SK-N-SH (cell line): ENCODE data around the gene KRT74. TPM values are rescaled to one million over a fixed set of nuclear protein-coding genes. Genes with fewer than 3 reads are reported as not detected.

Experiments used
- CTCF ChIA-PET: fragments of 300-600, 350-600 bp; formaldehyde crosslinking; extraction: SDS; loops from one replicate; lab custom pipeline; 2021; lab: Yijun Ruan, JAX
- POLR2A ChIA-PET: fragments of 350-600 bp; sonication (Branson Sonifier 250); formaldehyde crosslinking; extraction: SDS; loops from one replicate; lab custom pipeline; 2020; ENCODE audit warnings: antibody characterized with exemption, inconsistent platforms; lab: Yijun Ruan, JAX
- DNase-seq: peaks from one replicate; pipeline ENCODE4 v3.0.0; 2012
- H2AFZ ChIP-seq: fragments of 200-600 bp; sonication (generic); 2 replicates; pipeline ENCODE4 v1.8.1; 2016; ENCODE audit warnings: antibody characterized with exemption, mild to moderate bottlenecking, low read depth
- H3F3A ChIP-seq: fragments of 200-600 bp; sonication (generic); replicated peaks from 2 replicates; pipeline ENCODE3; 2016; ENCODE audit warnings: antibody characterized with exemption, mild to moderate bottlenecking; ENCODE audit not compliant: insufficient read depth
- H3K27ac ChIP-seq, 2 experiments: fragments of 200-500 bp in 1 of 2; fragments of 200-600 bp in 1 of 2; sonication (Bioruptor generic) in 1 of 2; sonication (generic), shearing (Covaris generic) in 1 of 2; 2 replicates each; pipeline versions ENCODE4 v1.5.1 to v1.6.1; 2014 to 2016; ENCODE audit warnings: low read depth in 2 of 2, inconsistent platforms in 1 of 2, low read length in 1 of 2, mild to moderate bottlenecking in 1 of 2, mixed read lengths in 1 of 2
- H3K27me3 ChIP-seq: fragments of 200-600 bp; sonication (generic), shearing (Covaris generic); 2 replicates; pipeline ENCODE4 v1.6.1; 2016; ENCODE audit warnings: mixed run types; ENCODE audit not compliant: insufficient read depth
- H3K36me3 ChIP-seq, 2 experiments: fragments of 200-500 bp in 1 of 2; fragments of 200-600 bp in 1 of 2; sonication (Bioruptor generic) in 1 of 2; sonication (generic) in 1 of 2; replicated peaks in 1 of 2; 2 replicates each; pipeline versions ENCODE3 to v1.5.1; 2014 to 2016; ENCODE audit warnings: low read length in 1 of 2, mild to moderate bottlenecking in 1 of 2; ENCODE audit not compliant: insufficient read depth in 2 of 2, control insufficient read depth in 1 of 2
- H3K4me1 ChIP-seq, 2 experiments: fragments of 200-500 bp in 1 of 2; fragments of 200-600 bp in 1 of 2; sonication (Bioruptor generic) in 1 of 2; sonication (generic), shearing (Covaris generic) in 1 of 2; 2 replicates each; pipeline versions ENCODE4 v1.5.1 to v1.6.1; 2014 to 2016; ENCODE audit warnings: low read depth in 1 of 2, low read length in 1 of 2, mixed run types in 1 of 2; ENCODE audit not compliant: insufficient read depth in 2 of 2, control insufficient read depth in 1 of 2
- H3K4me2 ChIP-seq: fragments of 200-600 bp; sonication (generic), shearing (Covaris generic); 2 replicates; pipeline ENCODE4 v1.6.1; 2017; ENCODE audit warnings: mixed run types
- H3K4me3 ChIP-seq, 2 experiments: fragments of 200-500 bp in 1 of 2; fragments of 200-600 bp in 1 of 2; sonication (Bioruptor generic) in 1 of 2; sonication (generic), shearing (Covaris generic) in 1 of 2; 2 replicates each; pipeline versions ENCODE4 v1.5.1 to v1.8.1; 2014 to 2016; ENCODE audit warnings: low read depth in 2 of 2, inconsistent platforms in 1 of 2, low read length in 1 of 2, mild to moderate bottlenecking in 1 of 2, mixed read lengths in 1 of 2, moderate library complexity in 1 of 2
- H3K79me2 ChIP-seq: fragments of 200-600 bp; sonication (generic); 2 replicates; pipeline ENCODE4 v1.8.1; 2017; ENCODE audit warnings: mild to moderate bottlenecking; ENCODE audit not compliant: insufficient read depth
- H3K9ac ChIP-seq: fragments of 200-600 bp; sonication (generic); 2 replicates; pipeline ENCODE4 v1.6.1; 2017; ENCODE audit warnings: mixed run types
- H3K9me2 ChIP-seq: fragments of 200-600 bp; sonication (generic); 2 replicates; pipeline ENCODE4 v1.6.1; 2017; ENCODE audit warnings: mixed run types
- H3K9me3 ChIP-seq: fragments of 200-600 bp; sonication (generic); 2 replicates; pipeline ENCODE4 v1.6.1; 2017; ENCODE audit warnings: mixed run types, mild to moderate bottlenecking, moderate library complexity
- H4K20me1 ChIP-seq: fragments of 200-600 bp; sonication (generic); 2 replicates; pipeline ENCODE4 v1.6.1; 2017; ENCODE audit warnings: mild to moderate bottlenecking, mixed run types; ENCODE audit not compliant: insufficient read depth
- CHD2 ChIP-seq: fragments of 150-350 bp; IDR thresholded peaks from 2 replicates; pipeline ENCODE4 v1.6.1; 2018; ENCODE audit warnings: low read length; ENCODE audit not compliant: partially characterized antibody
- ELF1 ChIP-seq: IDR thresholded peaks from 2 replicates; pipeline ENCODE4 v1.4.0; 2012
- EP300 ChIP-seq, 2 experiments: IDR thresholded peaks; 2 replicates each; pipeline versions ENCODE4 v1.4.0 to v1.6.1; 2012; ENCODE audit warnings: borderline replicate concordance in 1 of 2, low read depth in 1 of 2, low read length in 1 of 2
- EZH2phosphoT487 ChIP-seq: fragments of 200-600 bp; sonication (generic); IDR thresholded peaks from 2 replicates; pipeline ENCODE4 v1.6.1; 2017; ENCODE audit warnings: low read depth, mixed run types, mild to moderate bottlenecking, antibody characterized with exemption, moderate library complexity, borderline replicate concordance
- FOXM1 ChIP-seq: IDR thresholded peaks from 2 replicates; pipeline ENCODE4 v1.4.0; 2012; ENCODE audit warnings: low read depth, mild to moderate bottlenecking
- GATA2 ChIP-seq: sonication (generic); formaldehyde crosslinking; IDR thresholded peaks from 2 replicates; pipeline ENCODE4 v1.5.0; 2020; ENCODE audit warnings: mild to moderate bottlenecking, missing genetic modification reagents
- IRF3 ChIP-seq: fragments of 150-350 bp; IDR thresholded peaks from 2 replicates; pipeline ENCODE4 v1.6.1; 2016; ENCODE audit warnings: mild to moderate bottlenecking, low read depth, low read length
- MAX ChIP-seq: IDR thresholded peaks from 2 replicates; pipeline ENCODE4 v1.4.0; 2012; ENCODE audit warnings: low read depth
- MXI1 ChIP-seq: IDR thresholded peaks from 2 replicates; pipeline ENCODE4 v1.6.1; 2012; ENCODE audit warnings: mild to moderate bottlenecking, low read depth, low read length, improper control_type of control experiment
- NFIC ChIP-seq: IDR thresholded peaks from 2 replicates; pipeline ENCODE4 v1.4.0; 2012; ENCODE audit warnings: borderline replicate concordance
- NRF1 ChIP-seq: IDR thresholded peaks from 2 replicates; pipeline ENCODE4 v1.6.1; 2012; ENCODE audit warnings: low read depth, mild to moderate bottlenecking, low read length
- RCOR1 ChIP-seq: fragments of 150-350 bp; IDR thresholded peaks from 2 replicates; pipeline ENCODE4 v1.6.1; 2017; ENCODE audit warnings: antibody characterized with exemption, low read length
- RXRA ChIP-seq: IDR thresholded peaks from 2 replicates; pipeline ENCODE4 v1.4.0; 2012; ENCODE audit warnings: low read depth, mild to moderate bottlenecking, borderline replicate concordance
- TAF1 ChIP-seq: IDR thresholded peaks from 2 replicates; pipeline ENCODE4 v1.6.1; 2012; ENCODE audit warnings: low read depth, mild to moderate bottlenecking, low read length, moderate library complexity, borderline replicate concordance
- TCF12 ChIP-seq: IDR thresholded peaks from 2 replicates; pipeline ENCODE4 v1.4.0; 2012
- TEAD4 ChIP-seq: IDR thresholded peaks from 2 replicates; pipeline ENCODE4 v1.4.0; 2012; ENCODE audit warnings: mild to moderate bottlenecking, borderline replicate concordance; ENCODE audit not compliant: insufficient read depth
- USF1 ChIP-seq: IDR thresholded peaks from 2 replicates; pipeline ENCODE4 v1.4.0; 2012; ENCODE audit warnings: low read depth, borderline replicate concordance
- USF2 ChIP-seq: fragments of 150-350 bp; IDR thresholded peaks from 2 replicates; pipeline ENCODE4 v1.6.1; 2017; ENCODE audit warnings: antibody characterized with exemption, low read length, low read depth, borderline replicate concordance
- YY1 ChIP-seq: IDR thresholded peaks from 2 replicates; pipeline ENCODE4 v1.4.0; 2012; ENCODE audit warnings: low read depth, mild to moderate bottlenecking
- ZBTB33 ChIP-seq: IDR thresholded peaks from 2 replicates; pipeline ENCODE4 v1.4.0; 2012; ENCODE audit warnings: low read depth, borderline replicate concordance
- WGBS: methylation state at CpG from one replicate; pipeline ENCODE4 v1.1.6; 2017; ENCODE audit warnings: low lambda C conversion rate; 5-methylcytosine and 5-hydroxymethylcytosine counted together
- polyA plus RNA-seq, 3 experiments: library from polyadenylated mRNA; depleted of rRNA; stranded (reverse); fragments of >200 nt; gene quantifications; 2 replicates each; pipeline ENCODE4 v1.2.3, GENCODE V29; 2012

KRT74 gene
- polyA plus RNA-seq, 1 of the 3 experiments (the other 2 are of a cell fraction): not detected

- TF ChIP-seq IRF3 (no peak), CHD2 (no peak), MAX (no peak), NFIC (no peak), RXRA (no peak), EZH2phosphoT487 (no peak), TAF1 (no peak), EP300 (IDR thresholded peaks at IDR 0.05; ENCODE audit: borderline replicate concordance in 1 of 2, low read depth in 1 of 2, low read length in 1 of 2) (no peak)
Observed at GRCh38 chr12:52579468-52580465, 6.1 kb upstream of the KRT74 start (continued).

GRCh38 chr12:52578469-52578868 is 4.8 kb upstream of the KRT74 start:
- no peak overlapping the region for H3K9ac ChIP-seq
- H3K4me3 ChIP-seq: no peak overlapping the region
- no peak overlapping the region for H3K27ac ChIP-seq
- no peak overlapping the region for H3K4me2 ChIP-seq
- no peaks in the 10 kb centered on the region for H3F3A ChIP-seq
- H3K27me3 ChIP-seq: peaks cover 61% of the 10 kb centered on the region
- TF ChIP-seq IRF3: no peak
- no peak for TF ChIP-seq TEAD4
- TF ChIP-seq MXI1: no peak
- TF ChIP-seq EZH2phosphoT487: no peak
- TF ChIP-seq GATA2 (CRISPR knock-in tag): no peak
- no peak for TF ChIP-seq YY1
- TF ChIP-seq NRF1: no peak
- TF ChIP-seq RXRA: no peak
- no peak for TF ChIP-seq FOXM1
- no peak for TF ChIP-seq RCOR1
- no peak for TF ChIP-seq CHD2
- TF ChIP-seq ZBTB33: no peak
- TF ChIP-seq USF1: no peak
- TF ChIP-seq USF2: no peak
- TF ChIP-seq TCF12: no peak
- TF ChIP-seq ELF1: no peak
- 25% methylated on average over 3 of the region's 3 CpGs for WGBS
- no peaks in the 10 kb centered on the region for H3K9me3 ChIP-seq
- H3K36me3 ChIP-seq: no peaks in the 10 kb centered on the region
- H3K79me2 ChIP-seq: no peaks in the 10 kb centered on the region
- DNase-seq: no peak
- no peaks in the 10 kb centered on the region for H3K4me1 ChIP-seq
- POLR2A ChIA-PET: no interaction called here
- no peaks in the 10 kb centered on the region for H3K9me2 ChIP-seq
- H2AFZ ChIP-seq: no peak overlapping the region
- CTCF ChIA-PET: interaction anchor here (2.1 to 7.6 kb wide), 2 partner anchors 287 to 301 kb away, joined by 6 to 76 read pairs; no protein-coding TSS in a partner anchor
- no peaks in the 10 kb centered on the region for H4K20me1 ChIP-seq
